Epithelial cell of proximal tubule (primary cell): ENCODE data around the gene ODC1. TPM values are rescaled to one million over a fixed set of nuclear protein-coding genes. Genes with fewer than 3 reads are reported as not detected.

Experiments used
- DNase-seq: peaks from one replicate; pipeline ENCODE4 v3.0.0-alpha.2; 2011; ENCODE audit warnings: low read depth
- H3K4me3 ChIP-seq: 2 replicates; pipeline ENCODE4 v1.5.1; 2011; ENCODE audit warnings: low read depth, mild to moderate bottlenecking, low read length
- CTCF ChIP-seq: conservative IDR thresholded peaks from 2 replicates; pipeline ENCODE4 v1.5.1; 2012; ENCODE audit warnings: low read depth, mild to moderate bottlenecking, low read length
- total RNA-seq: library from RNA; depleted of rRNA; stranded (reverse); fragments of >200 nt; gene quantifications from 2 replicates; pipeline ENCODE4 v1.2.3, GENCODE V29; 2015

The ODC1 gene
- total RNA-seq, 1 donor from 2014 or later = 134 TPM

GRCh38 chr2:10471955-10472354 is 23.8 kb upstream of the ODC1 start:
- DNase-seq = no peak
- TF ChIP-seq CTCF = no peak
- H3K4me3 ChIP-seq = no peak overlapping the region

GRCh38 chr2:10471046-10471571 is 23.0 kb upstream of the ODC1 start:
- no peak overlapping the region for H3K4me3 ChIP-seq
- no peak for TF ChIP-seq CTCF
- no peak for DNase-seq

- no peak for TF ChIP-seq CTCF
- DNase-seq = no peak
- H3K4me3 ChIP-seq = no peak overlapping the region
Measured at GRCh38 chr2:10469955-10470608, 22.0 kb upstream of the ODC1 start.

- TF ChIP-seq CTCF = no peak
- no peak for DNase-seq
- no peak overlapping the region for H3K4me3 ChIP-seq
Measured at GRCh38 chr2:10469301-10469700, 21.2 kb upstream of the ODC1 start.

- no peak overlapping the region for H3K4me3 ChIP-seq
- TF ChIP-seq CTCF = no peak
- no peak for DNase-seq
Measured at GRCh38 chr2:10467401-10467800, 19.3 kb upstream of the ODC1 start.

- no peak for DNase-seq
- no peak overlapping the region for H3K4me3 ChIP-seq
- TF ChIP-seq CTCF = no peak
Measured at GRCh38 chr2:10466801-10467200, 18.7 kb upstream of the ODC1 start.

- no peak for TF ChIP-seq CTCF
- DNase-seq = no peak
- no peak overlapping the region for H3K4me3 ChIP-seq
Measured at GRCh38 chr2:10465910-10466309, 17.8 kb upstream of the ODC1 start.
